Cerebellar cortex (tissue), 1 donor: ENCODE data around the gene MED9.

Source experiments
- DNase-seq: peaks from one replicate; pipeline ENCODE4 v3.0.0-alpha.2; 2015; ENCODE audit warnings: low spot score

Gene MED9

DNA sequence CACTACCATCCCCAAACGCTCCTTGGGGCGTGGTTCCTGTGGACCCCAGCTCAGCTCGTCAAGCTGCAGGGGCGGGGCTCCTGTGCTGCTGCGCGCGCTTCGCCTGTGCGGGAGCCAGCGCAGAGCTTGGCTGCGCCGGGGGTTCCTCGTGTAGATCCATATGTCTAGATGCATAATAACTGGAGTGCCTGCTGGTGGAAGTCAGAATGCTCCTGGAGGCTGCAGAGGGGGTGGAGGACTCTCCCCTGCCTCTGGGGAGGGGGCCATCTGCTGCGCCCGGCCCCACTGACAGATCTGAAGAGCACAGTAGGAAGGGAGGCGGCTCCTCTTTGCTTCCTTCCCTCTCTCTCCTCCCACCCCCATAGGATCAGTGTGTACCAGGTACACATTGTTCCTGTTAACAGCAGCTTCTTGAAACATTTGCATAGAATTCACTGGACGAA lies 14.8 kb downstream of the MED9 start:
- DNase-seq, result no peak

GRCh38 chr17:17492085-17492484 lies 15.3 kb downstream of the MED9 start:
- DNase-seq, result no peak

- no peak for DNase-seq
Measured at GRCh38 chr17:17492571-17492970, 15.8 kb downstream of the MED9 start.

- no peak for DNase-seq
Measured at GRCh38 chr17:17493249-17493985, 16.6 kb downstream of the MED9 start.

DNA sequence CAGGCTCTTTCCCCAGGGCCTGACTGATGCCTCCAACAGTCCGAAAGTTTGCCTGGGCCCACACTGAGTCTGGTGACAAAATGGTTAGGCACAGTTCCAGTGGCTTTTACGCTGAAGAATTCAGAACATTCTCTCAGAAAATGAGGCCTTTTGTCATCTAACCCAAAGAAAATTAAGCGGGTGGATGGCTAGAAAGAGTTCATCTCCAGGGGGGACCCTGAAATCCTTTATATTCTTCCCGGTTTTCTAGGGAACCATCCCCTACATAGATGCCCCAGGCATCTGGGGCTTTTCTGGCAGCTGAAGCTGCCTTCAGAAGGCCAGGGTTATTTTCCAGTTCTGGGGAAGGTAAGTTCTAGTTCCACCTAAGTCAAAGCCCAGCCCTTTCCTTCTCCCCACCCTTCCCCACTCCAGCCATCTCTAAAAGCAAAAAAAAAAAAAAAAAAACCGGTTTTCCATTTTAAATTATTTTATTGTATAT lies 17.2 kb downstream of the MED9 start:
- no peak for DNase-seq

GRCh38 chr17:17494499-17494869 lies 17.7 kb downstream of the MED9 start:
- DNase-seq, result peak; percentile 13

- peak; percentile 31 for DNase-seq
Measured at GRCh38 chr17:17494870-17495535, 18.2 kb downstream of the MED9 start.

- peak; percentile 16 for DNase-seq
Measured at GRCh38 chr17:17495536-17496188, 18.9 kb downstream of the MED9 start.

DNA sequence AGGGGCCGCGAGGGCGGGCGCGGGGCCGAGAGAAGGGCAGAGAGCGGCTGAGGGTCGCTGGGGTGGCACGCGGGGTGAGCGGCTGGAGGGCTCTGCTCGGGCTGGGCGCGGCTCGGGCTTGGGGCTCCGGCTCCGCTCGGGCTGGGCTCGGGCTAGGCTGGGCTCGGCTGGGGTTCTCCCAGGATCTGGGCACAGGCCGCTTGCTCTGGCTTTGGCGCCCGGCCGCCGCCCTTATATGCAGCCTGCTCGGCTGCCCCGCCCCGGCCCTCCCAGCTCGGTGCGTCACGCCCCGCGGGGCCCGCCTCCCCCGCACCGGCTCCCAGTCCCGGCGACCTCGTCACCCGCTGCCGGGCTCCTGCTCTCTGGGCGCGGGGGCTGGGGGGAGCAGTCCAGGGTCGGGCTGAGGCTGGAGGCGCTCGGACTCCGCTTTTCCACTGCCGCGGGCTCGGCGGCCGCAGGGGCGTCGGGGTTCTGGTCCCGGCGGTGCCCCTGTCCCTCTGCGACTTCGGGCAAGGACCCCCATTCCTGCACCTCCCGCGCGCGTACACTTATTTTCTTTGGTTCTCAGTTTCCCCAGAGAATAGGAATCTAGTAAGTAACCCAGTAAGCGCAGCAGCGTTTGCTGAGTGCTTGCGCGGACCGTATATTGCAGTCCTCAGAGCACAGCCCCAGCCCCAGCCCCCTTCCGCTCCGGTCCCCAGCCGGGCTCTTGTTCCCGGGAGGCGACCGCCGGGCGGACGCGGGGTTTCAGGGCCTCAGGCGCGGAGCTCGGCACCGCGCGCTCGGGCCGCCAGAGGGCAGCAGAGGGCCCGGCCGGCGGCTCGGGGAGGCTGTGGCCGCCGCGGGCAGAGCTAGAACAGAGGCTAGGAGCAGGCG lies 19.6 kb downstream of the MED9 start, which contains the start of gene RASD1:
RASD1 (minus strand) TSS at position 207 of the 876 bp plus-strand sequence. CDS start 214 bp downstream, outside the sequence.
- DNase-seq, result peak; percentile 86

DNA sequence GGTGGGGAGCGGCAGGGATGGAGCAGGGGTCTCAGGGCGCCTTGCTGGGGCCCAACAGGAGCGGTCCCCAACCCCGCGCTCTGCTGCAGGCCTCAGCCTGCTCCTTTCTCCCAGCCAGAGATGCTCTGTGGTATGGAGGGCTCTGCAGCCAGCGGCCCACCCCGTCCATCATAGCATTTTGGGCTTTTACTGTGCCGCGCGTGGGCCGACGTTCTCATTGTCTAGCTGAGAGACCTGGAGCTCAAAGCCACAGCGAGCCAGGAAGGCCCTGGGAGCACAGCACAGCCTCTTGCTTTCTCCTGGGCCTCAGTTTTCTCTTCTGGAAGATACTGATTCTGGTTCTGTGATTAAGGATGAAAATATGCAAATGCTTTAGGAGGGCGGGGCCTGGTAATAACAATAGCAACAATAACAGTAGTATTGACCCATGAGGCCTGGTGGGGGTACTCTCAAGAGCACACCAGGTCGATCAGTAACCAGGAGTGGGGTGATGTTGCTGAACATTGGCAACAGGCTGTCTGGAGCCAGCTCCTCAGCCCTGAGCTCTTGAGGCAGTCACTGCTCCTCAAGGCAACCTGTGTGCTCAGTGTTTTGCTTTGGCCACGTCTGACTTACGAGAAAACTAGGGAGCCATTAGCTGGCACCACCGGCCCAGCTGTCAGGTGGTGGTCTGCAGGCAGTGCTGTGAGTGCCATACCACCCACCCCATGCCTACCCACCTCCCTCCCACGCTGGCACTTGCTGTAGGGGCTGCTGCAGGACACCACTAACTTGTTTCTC lies 20.5 kb downstream of the MED9 start:
- no peak for DNase-seq

DNA sequence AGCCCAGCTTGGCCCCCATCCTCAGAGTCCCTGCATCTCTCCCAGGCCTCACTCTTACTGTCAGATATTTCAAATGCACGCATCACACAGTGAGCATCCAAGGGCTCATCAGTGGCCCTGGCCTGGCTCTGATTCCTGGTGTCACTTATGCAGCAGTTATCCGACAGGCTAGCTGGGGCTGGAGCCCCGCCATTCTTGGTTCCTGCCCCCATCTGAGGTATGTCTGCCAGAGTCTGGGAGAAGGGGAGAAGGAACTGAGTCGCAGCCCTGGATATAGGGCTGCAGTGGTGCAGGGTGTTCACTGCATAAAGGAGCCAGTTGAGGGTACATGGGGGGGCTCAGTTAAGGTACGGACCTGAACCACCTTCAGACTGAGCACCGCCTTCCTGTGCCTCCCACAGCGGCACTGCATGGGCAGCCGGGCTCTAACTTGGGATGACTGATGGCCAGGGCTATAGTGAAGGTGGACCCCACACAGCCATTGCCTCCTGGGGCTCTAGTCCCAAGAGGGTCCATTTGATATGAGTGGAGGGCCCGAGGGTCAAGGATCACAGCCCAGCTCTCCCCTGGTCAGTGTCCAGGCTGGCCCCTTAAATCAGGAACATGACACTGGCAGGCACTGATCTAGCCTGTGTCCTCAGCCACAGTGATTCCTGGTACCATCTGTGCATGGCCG lies 21.2 kb downstream of the MED9 start:
- DNase-seq, result no peak

DNA sequence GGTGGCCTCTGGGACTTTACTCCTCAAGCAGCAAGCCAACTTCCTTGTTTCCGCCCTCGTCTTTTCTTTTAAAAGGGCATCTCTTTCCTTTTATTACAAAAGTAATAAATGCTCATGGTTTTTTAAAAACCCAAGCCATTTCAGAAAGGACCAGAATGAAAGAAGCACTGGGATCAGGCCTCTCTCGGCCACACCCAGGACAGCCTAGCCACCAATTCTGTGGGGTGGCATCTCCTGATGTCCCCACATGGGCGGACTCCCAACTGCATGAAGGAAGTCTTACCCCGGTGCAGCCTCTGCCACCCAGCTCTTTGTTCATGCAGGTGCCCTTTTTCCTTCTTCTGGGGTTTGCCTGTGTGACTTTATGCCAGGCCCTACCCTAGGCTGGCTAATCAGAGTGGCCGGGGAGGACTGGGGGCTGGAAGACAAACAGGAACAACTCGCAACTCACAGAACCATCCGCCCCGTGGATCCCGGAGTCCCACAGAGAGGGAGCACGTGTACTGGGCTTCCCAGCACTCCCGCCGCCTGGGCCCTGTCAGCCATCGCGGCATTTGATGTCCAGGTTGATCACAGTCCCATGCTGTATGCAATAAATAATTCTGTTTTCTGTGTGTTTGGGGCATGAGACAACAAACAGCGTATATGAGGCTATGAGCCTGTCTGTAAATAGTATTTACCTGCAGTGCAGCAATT lies 22.0 kb downstream of the MED9 start:
- no peak for DNase-seq

DNA sequence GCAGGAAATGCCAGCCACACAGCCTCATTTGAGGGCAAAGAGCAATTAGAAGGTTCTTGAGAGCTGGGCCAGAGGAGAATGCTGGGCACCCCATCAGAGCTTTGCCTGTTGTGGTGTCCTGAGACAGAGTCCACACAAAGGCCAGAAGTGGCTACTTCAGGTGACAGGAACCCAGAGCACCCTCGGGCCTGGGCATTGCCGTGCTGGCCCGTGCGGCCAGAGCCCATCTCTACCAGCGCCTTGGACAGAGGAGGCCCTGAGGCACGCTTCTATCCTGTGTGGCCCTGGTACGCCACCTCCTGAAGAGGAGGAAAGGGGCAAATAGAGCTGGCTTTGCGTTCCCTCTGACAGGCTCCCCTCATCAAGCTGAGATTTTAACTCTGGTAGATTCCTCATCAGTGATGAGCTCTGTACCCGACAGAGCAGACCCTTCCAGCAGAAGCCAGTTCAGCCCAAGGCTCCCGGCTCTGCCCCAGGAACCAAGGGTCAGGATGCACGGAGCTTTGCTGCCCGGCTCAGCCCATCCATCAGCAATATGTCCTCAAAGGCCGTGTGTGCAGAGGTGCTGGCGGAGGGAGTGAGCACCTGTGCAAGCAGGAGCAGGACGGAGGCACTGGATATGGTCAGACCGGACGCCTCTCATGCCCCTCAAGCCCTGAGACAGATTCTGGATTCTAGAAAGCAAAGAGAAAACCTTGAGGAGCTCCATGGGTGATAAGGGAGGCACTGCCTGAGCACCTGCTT lies 22.8 kb downstream of the MED9 start:
- DNase-seq, result no peak

- DNase-seq, result no peak
Measured at GRCh38 chr17:17500999-17501605, 24.3 kb downstream of the MED9 start.

- no peak for DNase-seq
Measured at GRCh38 chr17:17502741-17503565, 26.2 kb downstream of the MED9 start.

- peak; percentile 66 for DNase-seq
Measured at GRCh38 chr17:17503566-17504130, 26.8 kb downstream of the MED9 start.

GRCh38 chr17:17504341-17505140 lies 27.7 kb downstream of the MED9 start:
- no peak for DNase-seq
